T-helper 9 cell (primary cell): ENCODE data around the gene DYRK1A.
"Not testable (repeated sequence)": the region's sequence is repeated elsewhere in the genome, so short reads cannot be mapped to it uniquely, and the experiment has no call there.

ENCODE experiments used
- DNase-seq: peaks from one replicate; pipeline ENCODE4 v3.0.0-alpha.2; 2020

Gene DYRK1A

GRCh38 chr21:37490084-37490483 lies 123.5 kb downstream of the DYRK1A start:
- no peak for DNase-seq

- no peak for DNase-seq
These were observed 130.4 kb downstream of the DYRK1A start for GRCh38 chr21:37496972-37497371.

- no peak for DNase-seq
These were observed 132.1 kb downstream of the DYRK1A start for GRCh38 chr21:37498664-37499063.

- no peak for DNase-seq
These were observed 136.4 kb downstream of the DYRK1A start for GRCh38 chr21:37502947-37503346.

GRCh38 chr21:37503848-37504467 lies 137.4 kb downstream of the DYRK1A start:
- DNase-seq, result no peak

GRCh38 chr21:37505963-37506362 lies 139.4 kb downstream of the DYRK1A start:
- DNase-seq, result no peak

- DNase-seq, result no peak
These were observed 141.1 kb downstream of the DYRK1A start for GRCh38 chr21:37507716-37508115.

- no peak for DNase-seq
These were observed 141.8 kb downstream of the DYRK1A start for GRCh38 chr21:37508341-37508740.

- DNase-seq, result no peak
These were observed 143.3 kb downstream of the DYRK1A start for GRCh38 chr21:37509802-37510393.

- DNase-seq, result no peak
These were observed 145.3 kb downstream of the DYRK1A start for GRCh38 chr21:37511848-37512247.

GRCh38 chr21:37513383-37513782 lies 146.8 kb downstream of the DYRK1A start:
- DNase-seq, result no peak

- DNase-seq, result no peak
These were observed 147.6 kb downstream of the DYRK1A start for GRCh38 chr21:37514038-37514667.

GRCh38 chr21:37516998-37517397 lies 150.4 kb downstream of the DYRK1A start:
- no peak for DNase-seq

- DNase-seq, result no peak
These were observed 154.2 kb downstream of the DYRK1A start for GRCh38 chr21:37520801-37521200.

- no peak for DNase-seq
These were observed 155.1 kb downstream of the DYRK1A start for GRCh38 chr21:37521658-37522057.

- no peak for DNase-seq
These were observed 156.2 kb downstream of the DYRK1A start for GRCh38 chr21:37522641-37523295.

- DNase-seq, result not testable (repeated sequence)
These were observed 158.4 kb downstream of the DYRK1A start for GRCh38 chr21:37524944-37525343.

- no peak for DNase-seq
These were observed 159.2 kb downstream of the DYRK1A start for GRCh38 chr21:37525810-37526209.

GRCh38 chr21:37527103-37527502 lies 160.5 kb downstream of the DYRK1A start:
- DNase-seq, result no peak

- no peak for DNase-seq
These were observed 161.1 kb downstream of the DYRK1A start for GRCh38 chr21:37527716-37528115.

GRCh38 chr21:37528150-37528937 lies 161.8 kb downstream of the DYRK1A start:
- DNase-seq, result no peak

GRCh38 chr21:37529649-37530048 lies 163.1 kb downstream of the DYRK1A start:
- DNase-seq, result no peak

- no peak for DNase-seq
These were observed 164.4 kb downstream of the DYRK1A start for GRCh38 chr21:37530901-37531351.
